NCI-H524 (cell line): ENCODE measurements around the gene RFC4.
A peak's percentile ranks its signal among the peaks of the same experiment; 100 is the strongest.
"Not testable (repeated sequence)": the region's sequence is repeated elsewhere in the genome, so short reads cannot be mapped to it uniquely, and the experiment has no call there.

Experiments used
- DNase-seq, 2 experiments: peaks; one replicate each; lab custom pipeline; 2025; lab: John Stamatoyannopoulos, UW

The RFC4 gene

DNA sequence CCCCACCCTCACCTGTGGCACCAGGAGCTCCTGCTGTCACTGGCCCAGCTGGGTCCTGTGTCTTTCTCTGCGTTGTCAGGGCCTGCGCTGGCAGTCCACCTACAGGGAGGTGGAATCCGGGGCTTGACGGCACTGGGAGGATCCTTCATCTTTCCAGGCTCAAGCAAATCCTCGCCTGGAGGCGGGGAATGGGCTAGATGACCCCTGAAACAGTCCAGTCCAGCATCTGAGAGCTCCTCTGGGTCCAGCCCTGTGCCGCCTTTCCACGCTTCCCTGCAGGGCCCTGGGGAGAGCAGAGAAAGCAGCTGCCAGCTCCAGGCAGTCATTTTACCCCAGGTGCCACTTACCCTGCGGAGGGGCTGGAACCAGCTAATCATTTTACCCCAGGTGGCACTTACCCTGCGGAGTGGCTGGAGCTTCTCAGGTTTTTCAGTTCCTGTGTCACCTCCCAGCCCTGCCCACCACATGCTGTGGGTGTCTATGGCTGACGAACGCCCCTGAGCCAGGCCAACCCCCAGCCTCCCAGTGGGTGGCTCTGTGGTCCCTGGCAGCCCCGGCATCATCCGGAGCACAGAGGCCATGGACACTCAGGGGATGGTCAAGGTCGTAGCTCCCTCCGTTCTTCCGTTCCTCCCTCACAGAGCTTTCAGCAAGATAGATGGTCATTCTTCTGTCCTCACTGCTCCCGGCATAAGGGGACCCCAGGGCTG is 18.3 kb upstream of the RFC4 start:
- DNase-seq, result peak in 1 of 2 experiments; percentile 46

DNA sequence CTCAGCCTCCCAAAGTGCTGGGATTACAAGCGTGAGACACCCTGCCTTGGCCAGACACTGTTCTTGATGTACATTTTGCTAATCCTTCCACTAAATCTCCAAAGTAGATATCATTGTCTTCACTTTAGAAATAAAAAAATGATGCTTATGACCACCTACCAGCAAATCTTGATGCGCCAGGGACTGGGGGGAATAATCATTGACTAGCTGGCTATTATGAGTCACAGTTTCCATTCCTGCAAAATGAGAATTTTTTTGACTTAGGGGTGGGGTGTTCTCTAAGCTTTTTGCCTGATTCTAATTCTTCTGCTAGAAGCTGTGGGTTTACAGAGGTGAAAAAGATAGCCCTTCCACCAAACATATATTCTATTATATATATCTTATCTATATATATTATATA is 17.1 kb upstream of the RFC4 start:
- no peak for DNase-seq

DNA sequence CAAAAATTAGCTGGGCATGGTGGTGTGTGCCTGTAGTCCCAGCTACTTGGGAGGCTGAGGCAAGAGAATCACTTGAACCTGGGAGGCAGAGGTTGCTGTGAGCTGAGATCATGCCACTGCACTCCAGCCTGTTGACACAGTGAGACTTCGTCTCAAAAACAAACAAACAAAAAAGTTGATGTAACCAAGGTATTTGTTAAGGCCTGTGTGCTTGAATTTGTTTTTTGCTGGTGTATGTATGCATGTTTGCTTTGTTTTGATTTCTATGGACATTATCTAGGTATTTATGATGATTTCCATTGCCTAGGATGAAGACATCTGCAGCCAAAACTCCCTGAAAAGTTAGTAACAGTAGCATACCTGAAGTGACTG is 16.1 kb upstream of the RFC4 start:
- DNase-seq, result not testable (repeated sequence)

DNA sequence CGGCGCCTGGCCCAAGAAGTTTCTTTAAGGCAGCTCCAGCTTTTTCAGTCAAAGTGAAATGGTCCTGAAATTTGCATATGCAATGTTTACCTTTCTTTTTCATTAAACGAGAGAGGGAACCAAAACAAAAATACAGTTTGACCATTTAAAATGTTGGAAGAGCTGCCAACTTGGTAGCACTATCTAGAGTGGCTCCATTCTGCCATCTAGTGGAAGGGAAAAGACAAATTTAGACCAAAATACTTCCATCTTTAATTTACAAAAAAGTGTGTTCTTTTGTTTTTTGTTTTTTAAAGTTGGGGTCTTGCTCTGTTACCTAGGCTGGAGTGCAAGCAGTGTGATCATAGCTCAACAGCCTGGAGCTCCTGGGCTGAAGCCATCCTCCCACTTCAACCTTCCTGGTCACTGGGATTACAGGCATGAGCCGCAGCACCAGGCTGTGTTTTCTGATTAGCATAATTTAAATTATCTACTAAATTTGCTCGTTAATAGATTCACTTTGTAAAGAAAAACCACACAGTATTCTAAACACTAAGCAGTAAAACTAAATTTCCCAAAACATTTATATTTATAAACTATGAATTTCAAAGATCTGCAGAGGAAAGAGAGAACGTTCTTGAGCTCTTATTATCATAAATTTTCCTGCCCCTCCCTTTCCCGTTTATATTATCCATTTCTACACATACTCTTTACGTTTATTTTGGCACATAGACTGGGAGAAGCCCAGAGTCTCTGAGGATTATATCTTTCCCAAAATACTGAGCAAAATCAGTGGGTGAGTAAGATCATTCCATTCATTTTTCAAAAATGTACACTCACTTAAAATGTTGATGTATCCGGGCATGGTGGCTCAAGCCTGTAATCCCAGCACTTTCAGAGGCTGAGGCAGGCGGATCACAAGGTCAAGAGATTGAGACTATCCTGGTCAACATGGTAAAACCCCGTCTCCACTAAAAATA is 15.4 kb upstream of the RFC4 start:
- DNase-seq, result peak; percentile 51 to 60

GRCh38 chr3:186818956-186819355 is 12.7 kb upstream of the RFC4 start:
- no peak for DNase-seq

GRCh38 chr3:186818516-186818915 is 12.2 kb upstream of the RFC4 start:
- no peak for DNase-seq

DNA sequence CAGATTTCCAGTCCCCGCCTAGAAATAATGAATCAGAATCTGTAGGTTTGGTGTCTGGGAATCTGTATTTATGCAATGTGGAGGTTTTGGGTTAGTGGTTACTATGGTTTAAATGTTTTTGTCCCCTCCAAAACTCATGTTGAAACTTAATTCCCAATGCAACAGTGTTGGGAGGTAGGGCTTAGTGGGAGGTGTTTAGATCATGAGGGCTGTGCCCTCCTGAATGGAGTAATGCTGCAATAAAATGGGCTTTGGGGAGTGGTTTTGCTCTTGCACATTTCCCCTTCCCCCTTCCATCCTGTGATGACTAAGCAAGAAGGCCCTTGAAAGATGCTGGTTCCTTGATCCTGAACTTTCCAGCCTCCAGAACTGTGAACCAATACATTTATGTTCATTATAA is 9.2 kb upstream of the RFC4 start:
- DNase-seq, result no peak

GRCh38 chr3:186814100-186814499 is 7.8 kb upstream of the RFC4 start:
- DNase-seq, result no peak

DNA sequence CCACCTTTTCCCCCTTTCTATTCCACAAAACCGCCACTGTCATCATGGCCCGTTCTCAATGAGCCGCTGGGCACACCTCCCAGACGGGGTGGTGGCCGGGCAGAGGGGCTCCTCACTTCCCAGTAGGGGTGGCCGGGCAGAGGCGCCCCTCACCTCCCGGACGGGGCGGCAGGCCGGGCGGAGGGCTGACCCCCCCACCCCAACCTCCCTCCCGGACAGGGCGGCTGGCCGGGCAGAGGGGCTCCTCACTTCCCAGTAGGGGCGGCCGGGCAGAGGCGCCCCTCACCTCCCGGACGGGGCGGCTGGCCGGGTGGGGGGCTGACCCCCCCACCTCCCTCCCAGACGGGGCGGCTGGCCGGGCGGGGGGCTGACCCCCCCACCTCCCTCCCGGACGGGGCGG is 5.0 kb upstream of the RFC4 start:
- not testable (repeated sequence) for DNase-seq

GRCh38 chr3:186810336-186810996 is 4.2 kb upstream of the RFC4 start:
- no peak for DNase-seq

DNA sequence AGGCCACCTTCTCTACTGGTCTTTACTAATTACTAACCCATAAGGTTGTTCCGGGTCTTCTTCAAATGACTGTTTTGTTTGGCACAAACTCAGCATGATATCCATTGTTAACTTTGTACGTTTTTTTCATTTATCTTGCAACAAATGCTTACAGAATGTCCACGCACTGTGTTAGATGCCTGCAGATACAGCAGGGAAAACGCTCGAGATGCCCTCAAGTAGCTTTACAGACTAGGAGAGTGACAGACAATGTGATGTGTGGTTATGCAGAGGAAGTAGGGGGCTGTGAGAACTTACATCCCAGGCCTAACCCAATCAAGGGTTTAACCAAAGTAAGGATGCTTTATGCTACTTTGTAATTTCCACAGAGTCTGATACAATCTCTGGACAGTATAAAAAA is 949 bp upstream of the RFC4 start:
- DNase-seq, result no peak

- not testable (repeated sequence) for DNase-seq
These were observed 2.8 kb downstream of the RFC4 start for GRCh38 chr3:186803447-186803846.

DNA sequence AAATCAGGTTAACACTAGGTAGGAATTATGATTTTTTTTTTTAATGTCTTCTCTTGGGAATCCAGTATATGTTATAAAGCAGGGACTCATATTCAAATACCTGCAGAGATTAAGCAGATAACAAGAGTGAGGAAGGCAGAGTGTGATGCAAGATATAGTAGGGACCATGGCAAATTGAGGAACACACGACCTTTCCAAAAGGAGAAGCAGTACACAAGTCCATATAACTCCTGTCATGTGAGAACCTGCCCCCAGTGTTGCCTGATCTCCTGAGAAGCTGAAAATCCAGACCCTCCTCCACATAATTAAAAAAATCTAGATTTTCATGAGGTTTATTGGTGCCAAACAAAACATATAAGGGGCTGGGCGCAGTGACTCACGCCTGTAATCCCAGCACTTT is 3.6 kb downstream of the RFC4 start:
- no peak for DNase-seq

DNA sequence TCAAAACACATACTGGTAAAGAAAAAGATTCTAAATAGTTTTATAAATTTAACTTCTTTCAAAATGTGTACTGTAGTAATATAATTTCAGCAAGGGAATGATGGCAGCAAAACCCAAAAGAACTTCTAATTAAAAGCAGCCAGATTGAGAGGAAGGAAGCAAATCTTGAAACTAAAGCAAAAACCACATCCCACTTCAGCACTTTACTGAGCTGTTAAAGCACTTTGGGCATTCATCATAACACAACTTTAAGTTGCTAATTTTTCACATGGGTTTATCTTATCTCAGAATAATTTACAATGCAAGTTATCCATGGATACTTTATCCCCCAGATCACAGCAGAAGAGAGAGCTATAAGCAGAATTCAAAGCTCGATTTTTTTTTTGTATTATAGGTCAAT is 6.0 kb downstream of the RFC4 start:
- no peak for DNase-seq

GRCh38 chr3:186798239-186798874 is 7.9 kb downstream of the RFC4 start:
- DNase-seq, result no peak

DNA sequence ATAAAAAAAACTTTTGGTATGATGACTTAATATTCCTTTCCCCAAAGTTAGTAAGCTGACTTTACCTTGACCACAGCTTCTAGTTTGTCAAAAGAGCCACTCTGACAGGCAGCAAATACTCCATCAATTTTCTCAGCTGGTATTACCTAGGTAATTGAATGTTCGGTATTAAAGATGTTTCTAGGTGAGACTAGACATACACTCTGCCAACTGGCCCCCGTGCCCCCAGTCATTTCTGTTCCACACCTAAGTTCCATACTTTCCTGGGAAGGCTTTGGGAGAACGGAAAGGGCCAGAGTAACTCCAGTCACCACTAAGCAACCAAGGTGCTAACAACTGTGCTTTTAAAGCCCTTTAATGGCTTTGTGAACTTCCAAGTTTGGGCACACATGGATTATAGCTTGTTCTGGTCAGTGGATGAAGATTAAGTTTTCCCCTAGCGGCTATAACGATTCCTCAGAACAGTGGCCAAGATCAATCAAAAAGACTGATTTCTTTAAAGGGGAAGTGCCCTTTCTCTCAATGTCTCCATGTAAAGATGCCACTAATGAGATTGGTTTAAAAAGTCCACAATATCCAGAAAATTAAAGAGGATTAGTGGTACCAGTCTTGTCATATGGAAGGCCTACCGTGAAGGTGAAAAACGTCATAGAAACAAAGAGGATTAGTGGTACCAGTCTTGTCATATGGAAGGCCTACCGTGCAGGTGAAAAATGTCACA is 15.9 kb downstream of the RFC4 start:
- DNase-seq, result peak; percentile 24 to 61

- DNase-seq, result peak in 1 of 2 experiments; percentile 49
These were observed 16.6 kb downstream of the RFC4 start for GRCh38 chr3:186789554-186790260.

- no peak for DNase-seq
These were observed 17.6 kb downstream of the RFC4 start for GRCh38 chr3:186788482-186789370.

DNA sequence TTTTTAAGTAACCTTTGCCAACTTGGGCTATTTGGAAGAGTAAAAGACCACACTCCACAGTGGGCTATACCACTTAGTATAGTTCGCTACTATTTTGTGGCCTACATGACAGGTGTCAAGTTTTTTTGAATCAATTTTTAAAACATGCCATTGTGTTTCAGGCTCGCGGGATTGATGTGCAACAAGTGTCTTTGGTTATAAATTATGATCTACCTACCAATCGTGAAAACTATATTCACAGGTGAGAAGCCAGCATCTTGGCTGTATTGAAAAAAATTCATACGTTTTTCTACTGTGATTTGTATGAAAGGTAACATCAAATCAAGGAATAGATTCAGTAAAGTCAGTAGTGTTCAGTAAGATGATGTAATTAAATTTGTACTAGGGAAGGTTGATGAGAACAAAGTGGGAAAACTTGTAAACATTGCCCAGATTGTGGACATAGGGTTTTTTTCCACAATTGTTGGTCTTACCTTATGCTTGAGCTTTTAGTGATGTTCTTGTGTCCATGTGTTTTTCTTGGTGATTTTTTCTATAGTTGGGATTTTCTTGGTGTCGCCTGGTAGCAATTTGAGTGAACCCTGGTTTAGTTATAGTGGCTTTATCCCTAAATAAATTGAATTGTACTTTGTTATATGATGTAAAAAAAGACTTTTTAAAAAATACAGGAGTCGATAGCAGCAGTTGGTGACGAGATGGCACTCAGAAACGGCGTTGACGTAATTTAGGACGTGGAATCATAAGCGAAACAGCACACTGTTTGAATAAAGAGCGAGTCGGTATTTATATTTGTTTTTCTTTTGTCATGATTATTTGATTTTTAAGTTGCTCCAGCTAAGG is 18.4 kb downstream of the RFC4 start:
- DNase-seq, result no peak
